Epithelial cell of proximal tubule (primary cell): Measurements from ENCODE around the gene DEPDC4. TPM values are rescaled to one million over a fixed set of nuclear protein-coding genes. Genes with fewer than 3 reads are reported as not detected.

Experiments used
- DNase-seq: peaks from one replicate; pipeline ENCODE4 v3.0.0-alpha.2; 2011; ENCODE audit warnings: low read depth
- H3K4me3 ChIP-seq: 2 replicates; pipeline ENCODE4 v1.5.1; 2011; ENCODE audit warnings: low read depth, mild to moderate bottlenecking, low read length
- CTCF ChIP-seq: conservative IDR thresholded peaks from 2 replicates; pipeline ENCODE4 v1.5.1; 2012; ENCODE audit warnings: low read depth, mild to moderate bottlenecking, low read length
- total RNA-seq: library from RNA; depleted of rRNA; stranded (reverse); fragments of >200 nt; gene quantifications from 2 replicates; pipeline ENCODE4 v1.2.3, GENCODE V29; 2015

DEPDC4 gene
- total RNA-seq, 1 donor from 2014 or later = 3.4 TPM

GRCh38 chr12:100258127-100258526 is 8.8 kb downstream of the DEPDC4 start:
- no peak overlapping the region for H3K4me3 ChIP-seq
- no peak for TF ChIP-seq CTCF
- DNase-seq = no peak

GRCh38 chr12:100254876-100255275 is 12.0 kb downstream of the DEPDC4 start:
- no peak overlapping the region for H3K4me3 ChIP-seq
- no peak for DNase-seq
- no peak for TF ChIP-seq CTCF

GRCh38 chr12:100253437-100253836 is 13.4 kb downstream of the DEPDC4 start:
- DNase-seq = no peak
- TF ChIP-seq CTCF = no peak
- no peak overlapping the region for H3K4me3 ChIP-seq

- peak; percentile 83 for DNase-seq
- H3K4me3 ChIP-seq = no peak overlapping the region
- TF ChIP-seq CTCF = no peak
Measured at GRCh38 chr12:100251917-100252316, 15.0 kb downstream of the DEPDC4 start.

GRCh38 chr12:100249941-100250340 is 16.9 kb downstream of the DEPDC4 start:
- H3K4me3 ChIP-seq = no peak overlapping the region
- DNase-seq = no peak
- no peak for TF ChIP-seq CTCF

- H3K4me3 ChIP-seq = no peak overlapping the region
- no peak for DNase-seq
- no peak for TF ChIP-seq CTCF
Measured at GRCh38 chr12:100248886-100249285, 18.0 kb downstream of the DEPDC4 start.

- DNase-seq = no peak
- H3K4me3 ChIP-seq = no peak overlapping the region
- no peak for TF ChIP-seq CTCF
Measured at GRCh38 chr12:100247765-100248164, 19.1 kb downstream of the DEPDC4 start.
